Karpas-422 (cell line): ENCODE results near the gene TMEM94. TPM values are rescaled to one million over a fixed set of nuclear protein-coding genes. Genes with fewer than 3 reads are reported as not detected.
A peak's percentile ranks its signal among the peaks of the same experiment; 100 is the strongest.

Experiments used
- DNase-seq: peaks from one replicate; pipeline ENCODE4 v3.0.0-alpha.2; 2015
- H2AFZ ChIP-seq: fragments of 200-600 bp; sonication (generic); 2 replicates; pipeline ENCODE4 v1.6.1; 2014; ENCODE audit warnings: antibody characterized with exemption, low read length, mixed read lengths
- H3K27ac ChIP-seq: fragments of 200-600 bp; sonication (generic); 2 replicates; pipeline ENCODE4 v1.5.1; 2014; ENCODE audit warnings: mild to moderate bottlenecking, low read length, moderate library complexity
- H3K27me3 ChIP-seq: fragments of 200-600 bp; sonication (generic); 2 replicates; pipeline ENCODE4 v1.6.1; 2014; ENCODE audit warnings: low read length, mixed read lengths
- H3K36me3 ChIP-seq: fragments of 200-600 bp; sonication (generic); 2 replicates; pipeline ENCODE4 v1.6.1; 2014; ENCODE audit warnings: low read length, mixed read lengths; ENCODE audit not compliant: insufficient read depth
- H3K4me1 ChIP-seq: fragments of 200-600 bp; sonication (generic); 2 replicates; pipeline ENCODE4 v1.6.1; 2014; ENCODE audit warnings: mild to moderate bottlenecking, low read length, mixed read lengths
- H3K4me2 ChIP-seq: fragments of 200-600 bp; sonication (generic); 2 replicates; pipeline ENCODE4 v1.6.1; 2014; ENCODE audit warnings: low read length, low read depth, mild to moderate bottlenecking; ENCODE audit not compliant: poor library complexity, severe bottlenecking
- H3K4me3 ChIP-seq: fragments of 200-600 bp; sonication (generic); 2 replicates; pipeline ENCODE4 v1.5.1; 2014; ENCODE audit warnings: mild to moderate bottlenecking, antibody characterized with exemption, low read length, mixed read lengths
- H3K79me2 ChIP-seq: fragments of 200-600 bp; sonication (generic); 2 replicates; pipeline ENCODE4 v1.6.1; 2014; ENCODE audit warnings: mild to moderate bottlenecking, low read length, mixed read lengths
- H3K9ac ChIP-seq: fragments of 200-600 bp; sonication (generic); 2 replicates; pipeline ENCODE4 v1.6.0; 2014; ENCODE audit warnings: low read length
- H3K9me2 ChIP-seq: fragments of 200-600 bp; sonication (generic), shearing (Covaris generic); replicated peaks from 2 replicates; pipeline ENCODE4 v1.6.0; 2014; ENCODE audit warnings: mild to moderate bottlenecking, low read length, moderate library complexity; ENCODE audit not compliant: insufficient read depth
- H3K9me3 ChIP-seq: fragments of 300-700, 200-600 bp; sonication (generic); 2 replicates; pipeline ENCODE4 v1.6.1; 2014; ENCODE audit warnings: low read length, mixed read lengths
- H4K20me1 ChIP-seq: fragments of 200-600 bp; sonication (generic); 2 replicates; pipeline ENCODE4 v1.6.1; 2014; ENCODE audit warnings: mild to moderate bottlenecking, antibody characterized with exemption, low read length, low read depth; ENCODE audit not compliant: insufficient read depth
- total RNA-seq: library from RNA; depleted of rRNA; stranded (reverse); fragments of >200 nt; shearing (Covaris generic); gene quantifications from 2 replicates; pipeline ENCODE4 v1.2.3, GENCODE V29; 2014; ENCODE audit warnings: low replicate concordance

TMEM94 gene
- total RNA-seq, 1 experiment from 2014 or later = 20.5 TPM

DNA sequence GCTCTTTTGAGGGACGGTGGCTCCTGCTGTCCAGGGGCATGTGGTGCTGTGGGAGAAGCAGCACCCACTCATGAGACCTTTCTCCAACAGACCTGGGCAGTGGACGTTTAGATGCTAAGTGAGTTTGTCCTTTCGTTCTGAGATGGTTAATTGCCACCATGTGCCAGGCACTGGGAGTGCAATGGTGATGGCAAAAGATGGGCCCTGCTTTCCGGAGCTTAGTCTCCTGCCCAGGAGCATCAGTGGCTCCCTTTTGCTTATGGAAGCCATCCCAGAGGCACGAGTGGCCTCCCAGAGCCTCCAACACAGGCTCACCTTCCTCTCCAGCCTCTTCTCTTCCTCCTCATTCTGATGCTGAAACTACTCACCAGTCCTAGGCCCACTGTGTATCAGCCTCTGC, 30.5 kb downstream of the TMEM94 start:
- peaks cover 11% of the 10 kb centered on the region for H3K4me1 ChIP-seq
- no peak overlapping the region for H3K27ac ChIP-seq
- H2AFZ ChIP-seq = no peak overlapping the region
- H3K79me2 ChIP-seq = no peaks in the 10 kb centered on the region
- no peak overlapping the region for H3K9ac ChIP-seq
- H3K9me2 ChIP-seq = no peaks in the 10 kb centered on the region
- H3K36me3 ChIP-seq = no peaks in the 10 kb centered on the region
- H3K9me3 ChIP-seq = no peaks in the 10 kb centered on the region
- no peak for DNase-seq
- H4K20me1 ChIP-seq = no peaks in the 10 kb centered on the region
- no peaks in the 10 kb centered on the region for H3K27me3 ChIP-seq
- H3K4me2 ChIP-seq = no peak overlapping the region
- H3K4me3 ChIP-seq = no peak overlapping the region

DNA sequence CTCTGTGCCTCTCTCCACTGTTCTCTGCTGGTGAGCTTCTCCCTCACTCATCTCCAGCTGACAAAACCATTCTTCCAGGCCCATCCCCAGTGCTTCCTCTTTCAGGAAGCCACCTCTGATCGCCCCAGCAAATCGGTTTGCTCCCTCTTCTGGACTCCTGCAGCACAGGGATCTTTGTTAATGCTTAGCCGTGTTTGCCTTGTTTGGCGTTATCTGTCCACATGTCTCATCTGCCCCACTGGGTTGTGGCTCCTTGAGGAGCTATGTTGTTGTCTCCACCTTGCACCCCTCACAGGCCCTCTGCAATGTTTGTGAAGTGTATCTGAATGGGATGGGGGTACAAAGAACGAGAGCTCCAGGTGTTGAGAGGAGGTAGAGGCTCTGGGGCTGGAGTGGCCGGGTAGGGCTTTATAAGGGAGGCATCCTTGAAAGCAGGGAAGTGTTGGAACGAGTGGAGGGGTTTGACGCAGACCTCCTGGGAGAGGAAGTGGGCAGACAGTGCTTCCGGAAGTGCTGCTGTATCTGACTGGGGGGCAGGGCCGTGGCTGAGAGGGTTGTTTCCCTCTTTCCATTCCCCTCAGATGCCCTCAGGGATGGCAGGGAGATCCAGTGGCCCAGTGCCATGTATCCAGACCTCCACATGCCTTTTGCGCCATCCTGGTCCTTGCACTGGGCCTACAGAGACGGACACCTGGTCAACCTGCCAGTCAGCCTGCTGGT, 31.1 kb downstream of the TMEM94 start:
- peak overlapping the region; percentile 68; the same call in 1 of the 2 replicates for H2AFZ ChIP-seq
- H3K27me3 ChIP-seq = no peaks in the 10 kb centered on the region
- peak; percentile 66 for DNase-seq
- no peaks in the 10 kb centered on the region for H3K9me3 ChIP-seq
- H4K20me1 ChIP-seq = no peaks in the 10 kb centered on the region
- peak overlapping the region; percentile 10; the same call in 1 of the 2 replicates for H3K27ac ChIP-seq
- peak overlapping the region; percentile 31; the same call in 1 of the 2 replicates for H3K9ac ChIP-seq
- peaks cover 11% of the 10 kb centered on the region for H3K4me1 ChIP-seq
- H3K36me3 ChIP-seq = no peaks in the 10 kb centered on the region
- peak overlapping the region; percentile 33 for H3K4me2 ChIP-seq
- H3K79me2 ChIP-seq = no peaks in the 10 kb centered on the region
- no peaks in the 10 kb centered on the region for H3K9me2 ChIP-seq
- H3K4me3 ChIP-seq = no peak overlapping the region

DNA sequence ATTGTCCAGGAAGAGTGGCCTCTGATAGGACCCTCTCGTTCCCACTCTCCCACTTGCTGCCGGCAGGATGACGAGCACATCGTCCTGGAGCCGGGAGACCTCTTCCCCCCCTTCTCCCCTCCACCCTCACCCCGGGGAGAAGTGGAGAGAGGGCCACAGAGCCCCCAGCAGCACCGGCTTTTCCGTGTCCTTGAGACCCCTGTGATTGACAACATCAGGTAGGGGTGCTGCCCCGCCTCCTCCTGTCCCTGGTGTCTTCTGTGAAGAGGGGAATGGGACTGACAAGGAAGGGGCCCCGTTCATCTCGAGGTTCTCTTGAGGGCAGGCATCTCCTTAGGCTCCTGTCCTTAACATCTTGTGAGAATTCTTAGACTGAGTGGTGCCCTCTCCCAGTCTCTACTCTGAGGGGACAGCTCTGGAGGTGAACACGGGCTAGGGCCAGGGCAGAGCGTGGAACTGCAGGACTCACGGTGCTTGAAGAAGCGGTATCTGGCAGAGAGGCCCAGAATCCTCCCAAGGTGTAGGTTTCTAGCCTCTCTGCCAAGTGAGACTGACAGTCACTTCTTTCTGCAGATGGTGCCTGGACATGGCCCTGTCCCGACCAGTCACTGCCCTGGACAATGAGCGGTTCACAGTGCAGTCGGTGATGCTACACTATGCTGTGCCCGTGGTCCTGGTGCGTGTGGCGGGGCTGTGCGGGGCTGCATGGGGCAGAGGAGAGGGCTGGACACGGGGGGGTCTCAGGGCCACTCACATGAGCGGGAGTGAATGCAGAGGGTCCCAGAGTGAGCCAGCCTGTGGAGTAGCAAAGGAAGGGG, 32.5 kb downstream of the TMEM94 start:
- H4K20me1 ChIP-seq = no peaks in the 10 kb centered on the region
- H3K9ac ChIP-seq = no peak overlapping the region
- no peaks in the 10 kb centered on the region for H3K36me3 ChIP-seq
- no peaks in the 10 kb centered on the region for H3K79me2 ChIP-seq
- H2AFZ ChIP-seq = no peak overlapping the region
- H3K4me1 ChIP-seq = peaks cover 11% of the 10 kb centered on the region
- H3K27ac ChIP-seq = no peak overlapping the region
- DNase-seq = no peak
- H3K27me3 ChIP-seq = no peaks in the 10 kb centered on the region
- no peaks in the 10 kb centered on the region for H3K9me2 ChIP-seq
- no peaks in the 10 kb centered on the region for H3K9me3 ChIP-seq
- no peak overlapping the region for H3K4me3 ChIP-seq
- no peak overlapping the region for H3K4me2 ChIP-seq

DNA sequence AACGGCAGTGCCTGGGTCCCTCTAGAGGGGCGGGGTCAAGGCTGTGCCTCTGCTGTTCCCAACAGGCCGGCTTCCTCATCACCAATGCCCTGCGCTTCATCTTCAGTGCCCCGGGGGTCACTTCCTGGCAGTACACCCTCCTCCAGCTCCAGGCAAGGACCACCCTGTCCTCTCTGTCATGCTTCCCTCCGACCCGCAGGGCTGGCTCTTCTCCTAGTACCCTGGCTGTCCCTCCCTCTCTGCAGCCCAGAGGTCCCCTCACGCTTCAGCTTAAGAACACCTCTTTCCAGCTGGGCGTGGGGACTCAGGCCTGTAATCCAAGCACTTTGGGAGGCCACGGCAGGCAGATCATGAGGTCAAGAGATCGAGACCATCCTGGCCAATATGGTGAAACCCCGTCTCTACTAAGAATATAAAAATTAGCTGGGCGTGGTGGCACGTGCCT, 33.1 kb downstream of the TMEM94 start:
- Histone ChIP-seq H3K9me3 (no peaks in the 10 kb centered on the region), H3K27me3 (no peaks in the 10 kb centered on the region), H3K4me2 (no peak overlapping the region), H4K20me1 (no peaks in the 10 kb centered on the region), H3K36me3 (no peaks in the 10 kb centered on the region), H3K4me1 (peaks cover 11% of the 10 kb centered on the region), H3K4me3 (no peak overlapping the region), H3K9me2 (no peaks in the 10 kb centered on the region), H2AFZ (no peak overlapping the region), H3K27ac (no peak overlapping the region), H3K9ac (no peak overlapping the region), H3K79me2 (no peaks in the 10 kb centered on the region)
- DNase-seq = no peak

DNA sequence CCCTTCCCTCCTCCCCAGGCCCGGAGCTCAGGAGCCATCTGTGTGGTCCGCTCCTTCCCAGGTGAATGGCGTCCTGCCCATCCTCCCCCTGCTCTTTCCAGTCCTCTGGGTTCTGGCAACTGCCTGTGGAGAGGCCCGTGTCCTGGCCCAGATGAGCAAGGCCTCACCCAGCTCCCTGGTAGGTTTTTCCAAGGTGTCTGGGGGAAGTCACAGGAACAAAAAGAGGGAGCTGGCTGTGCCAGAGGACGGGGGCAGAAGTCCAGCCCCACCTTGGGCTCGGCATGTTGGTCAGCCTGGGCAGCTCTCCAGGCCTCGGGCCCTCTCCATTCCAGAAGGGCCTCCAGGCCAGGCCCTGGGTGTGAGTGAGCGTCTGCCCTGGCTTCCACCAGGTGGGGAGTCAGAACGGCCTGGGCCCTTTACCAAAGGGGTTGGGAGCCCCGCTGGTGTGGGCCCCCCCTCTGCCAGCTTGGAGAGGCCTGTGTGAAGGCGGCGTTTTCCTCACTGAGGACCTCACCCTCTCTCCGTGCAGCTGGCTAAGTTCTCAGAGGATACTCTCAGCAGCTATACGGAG, 33.8 kb downstream of the TMEM94 start:
- Histone ChIP-seq H3K9me2 (no peaks in the 10 kb centered on the region), H3K36me3 (no peaks in the 10 kb centered on the region), H3K9me3 (no peaks in the 10 kb centered on the region), H3K27ac (no peak overlapping the region), H3K4me2 (no peak overlapping the region), H4K20me1 (no peaks in the 10 kb centered on the region), H3K9ac (no peak overlapping the region), H3K4me3 (no peak overlapping the region), H2AFZ (no peak overlapping the region), H3K79me2 (no peaks in the 10 kb centered on the region), H3K4me1 (peaks cover 11% of the 10 kb centered on the region), H3K27me3 (no peaks in the 10 kb centered on the region)
- DNase-seq = no peak

DNA sequence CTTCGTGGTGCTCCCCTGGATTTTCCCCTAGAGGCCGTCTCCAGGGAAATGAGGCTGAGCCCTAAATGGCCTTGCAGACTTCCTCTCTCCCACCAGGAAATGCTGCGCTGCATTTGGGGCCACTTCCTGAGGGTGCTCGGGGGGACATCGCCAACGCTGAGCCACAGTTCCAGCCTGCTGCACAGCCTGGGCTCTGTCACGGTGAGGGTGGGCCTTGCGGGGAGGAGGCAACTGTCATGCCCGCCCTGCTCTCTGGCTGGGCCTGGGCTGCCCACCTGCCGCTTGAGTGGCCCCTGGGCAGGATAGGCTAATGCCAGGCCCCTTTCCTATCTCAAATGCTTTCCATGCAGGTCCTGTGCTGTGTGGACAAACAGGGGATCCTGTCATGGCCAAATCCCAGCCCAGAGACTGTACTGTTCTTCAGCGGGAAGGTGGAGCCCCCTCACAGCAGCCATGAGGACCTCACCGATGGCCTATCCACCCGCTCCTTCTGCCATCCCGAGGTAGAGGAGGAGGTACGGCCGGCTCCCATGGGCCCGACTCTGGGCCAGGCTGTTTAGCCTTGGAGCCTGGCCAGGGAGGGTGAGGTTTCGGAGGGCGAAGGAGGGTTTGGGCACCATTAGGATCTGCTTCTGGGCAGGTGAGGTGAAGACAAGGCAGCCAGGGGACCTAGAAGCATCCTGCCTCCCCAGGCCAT, 34.7 kb downstream of the TMEM94 start:
- no peak overlapping the region for H3K27ac ChIP-seq
- H4K20me1 ChIP-seq = no peaks in the 10 kb centered on the region
- no peaks in the 10 kb centered on the region for H3K79me2 ChIP-seq
- H3K27me3 ChIP-seq = no peaks in the 10 kb centered on the region
- DNase-seq = no peak
- no peaks in the 10 kb centered on the region for H3K9me2 ChIP-seq
- no peaks in the 10 kb centered on the region for H3K9me3 ChIP-seq
- no peak overlapping the region for H2AFZ ChIP-seq
- H3K36me3 ChIP-seq = no peaks in the 10 kb centered on the region
- H3K4me3 ChIP-seq = no peak overlapping the region
- peaks cover 11% of the 10 kb centered on the region for H3K4me1 ChIP-seq
- no peak overlapping the region for H3K4me2 ChIP-seq
- no peak overlapping the region for H3K9ac ChIP-seq

DNA sequence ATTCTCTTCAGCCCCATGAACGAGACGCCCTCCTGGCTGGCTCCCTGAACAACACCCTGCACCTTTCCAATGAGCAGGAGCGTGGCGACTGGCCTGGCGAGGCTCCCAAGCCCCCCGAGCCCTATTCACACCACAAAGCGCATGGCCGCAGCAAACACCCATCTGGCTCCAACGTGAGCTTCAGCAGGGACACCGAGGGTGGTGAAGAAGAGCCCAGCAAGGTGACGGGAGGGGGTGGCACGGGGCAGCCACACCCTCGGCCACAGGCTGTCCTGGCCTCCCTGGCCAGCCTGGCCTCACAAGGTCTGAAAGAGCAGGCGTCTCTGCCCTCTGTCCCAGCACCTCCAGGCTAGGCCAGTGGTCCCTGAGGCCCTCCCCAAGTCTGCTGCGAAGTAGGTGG, 35.2 kb downstream of the TMEM94 start:
- Histone ChIP-seq H3K9ac (no peak overlapping the region), H3K27me3 (no peaks in the 10 kb centered on the region), H2AFZ (no peak overlapping the region), H3K4me3 (no peak overlapping the region), H3K4me2 (no peak overlapping the region), H3K36me3 (no peaks in the 10 kb centered on the region), H3K27ac (no peak overlapping the region), H3K9me2 (no peaks in the 10 kb centered on the region), H3K9me3 (no peaks in the 10 kb centered on the region), H3K79me2 (no peaks in the 10 kb centered on the region), H4K20me1 (no peaks in the 10 kb centered on the region), H3K4me1 (peaks cover 11% of the 10 kb centered on the region)
- DNase-seq = no peak
